HG03521 (cell line): ENCODE results near the gene MRPL45.
A peak's percentile ranks its signal among the peaks of the same experiment; 100 is the strongest.

Experiments
- ATAC-seq: cut with Tn5 transposase; IDR thresholded peaks from one replicate; pipeline ENCODE4 v1.9.1; 2021; ENCODE audit warnings: mild to moderate bottlenecking, moderate library complexity; ENCODE audit not compliant: unreplicated experiment

Gene MRPL45

DNA sequence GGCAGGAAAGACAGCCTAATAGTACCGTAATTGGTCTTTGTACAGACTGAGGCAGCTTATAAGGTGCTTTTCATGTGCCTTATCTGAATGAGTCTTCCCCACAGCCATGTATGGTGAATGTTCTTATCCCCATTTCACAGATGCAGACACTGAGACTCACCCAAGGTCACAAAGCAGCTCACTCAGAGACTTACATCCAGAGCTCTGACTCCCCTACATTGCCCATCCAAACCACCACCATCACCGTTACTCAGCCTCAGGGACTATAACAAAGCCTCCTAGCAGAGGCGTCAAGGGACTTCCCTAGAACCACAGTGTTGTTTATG lies 47.4 kb downstream of the MRPL45 start:
- no peak for ATAC-seq

DNA sequence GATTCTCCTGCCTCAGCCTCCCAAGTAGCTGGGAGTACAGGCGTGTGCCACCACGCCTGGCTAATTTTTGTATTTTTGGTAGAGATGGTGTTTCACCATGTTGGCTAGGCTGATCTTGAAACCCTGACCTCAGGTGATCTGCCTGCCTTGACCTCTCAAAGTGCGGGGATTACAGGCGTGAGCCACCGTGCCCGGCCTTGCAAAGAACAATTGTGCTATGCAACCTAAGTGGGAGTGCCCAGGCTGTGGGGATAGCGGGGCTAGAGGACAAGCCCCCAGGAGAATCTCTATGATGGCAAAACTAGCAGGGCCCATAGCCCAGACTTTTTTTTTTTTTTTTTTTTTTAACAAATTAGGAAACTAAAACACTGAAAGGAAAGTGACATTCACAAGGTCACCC lies 48.8 kb downstream of the MRPL45 start:
- ATAC-seq = no peak

DNA sequence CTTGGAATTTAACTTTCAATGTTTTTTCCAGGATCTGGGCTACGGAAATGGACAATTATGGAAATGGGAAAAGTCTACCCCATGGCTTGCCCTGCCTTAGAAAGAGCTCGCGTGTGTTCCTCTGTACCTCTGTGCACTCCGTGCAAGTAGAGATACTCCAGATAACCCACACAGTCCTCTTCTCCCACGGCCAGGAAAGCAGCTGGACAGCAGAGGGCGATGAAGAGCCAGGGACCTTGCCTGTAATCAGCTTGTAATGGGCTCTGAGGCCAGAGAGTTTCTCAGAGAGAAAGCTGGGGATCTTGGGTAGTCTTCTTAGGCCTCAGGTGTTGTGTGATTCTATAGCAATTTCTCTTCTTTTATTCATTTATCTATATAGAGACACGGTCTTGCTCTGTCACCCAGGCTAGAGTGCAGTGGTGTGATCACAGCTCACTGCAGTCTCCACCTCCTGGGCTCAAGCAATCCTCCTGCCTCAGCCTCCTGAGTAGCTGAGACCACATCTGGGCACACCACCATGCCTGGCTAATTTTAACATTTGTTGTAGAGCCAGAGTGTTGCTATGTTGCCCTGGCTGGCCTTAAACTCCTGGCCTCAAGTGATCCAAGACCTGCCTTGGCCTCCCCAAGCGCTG lies 52.2 kb downstream of the MRPL45 start:
- ATAC-seq = no peak

DNA sequence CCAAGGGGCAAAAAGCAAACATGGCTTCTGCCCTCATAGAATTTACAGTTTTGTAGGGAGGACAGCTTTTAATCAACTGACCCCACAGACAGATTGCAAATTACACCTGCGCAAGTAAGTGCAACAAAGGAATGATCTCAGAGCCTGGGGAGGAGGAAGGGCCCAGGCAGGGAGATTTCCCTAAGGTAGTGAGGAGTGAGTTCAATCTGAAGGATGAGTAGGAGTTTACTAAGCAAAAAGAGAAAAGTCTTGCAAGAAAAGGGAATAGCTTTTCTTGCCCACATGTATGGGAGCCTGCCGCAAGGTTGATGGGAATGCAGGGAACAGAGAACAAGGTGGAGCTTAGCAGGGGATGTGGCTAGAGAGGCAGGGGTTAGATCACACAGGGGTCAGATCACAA lies 53.1 kb downstream of the MRPL45 start:
- no peak for ATAC-seq

DNA sequence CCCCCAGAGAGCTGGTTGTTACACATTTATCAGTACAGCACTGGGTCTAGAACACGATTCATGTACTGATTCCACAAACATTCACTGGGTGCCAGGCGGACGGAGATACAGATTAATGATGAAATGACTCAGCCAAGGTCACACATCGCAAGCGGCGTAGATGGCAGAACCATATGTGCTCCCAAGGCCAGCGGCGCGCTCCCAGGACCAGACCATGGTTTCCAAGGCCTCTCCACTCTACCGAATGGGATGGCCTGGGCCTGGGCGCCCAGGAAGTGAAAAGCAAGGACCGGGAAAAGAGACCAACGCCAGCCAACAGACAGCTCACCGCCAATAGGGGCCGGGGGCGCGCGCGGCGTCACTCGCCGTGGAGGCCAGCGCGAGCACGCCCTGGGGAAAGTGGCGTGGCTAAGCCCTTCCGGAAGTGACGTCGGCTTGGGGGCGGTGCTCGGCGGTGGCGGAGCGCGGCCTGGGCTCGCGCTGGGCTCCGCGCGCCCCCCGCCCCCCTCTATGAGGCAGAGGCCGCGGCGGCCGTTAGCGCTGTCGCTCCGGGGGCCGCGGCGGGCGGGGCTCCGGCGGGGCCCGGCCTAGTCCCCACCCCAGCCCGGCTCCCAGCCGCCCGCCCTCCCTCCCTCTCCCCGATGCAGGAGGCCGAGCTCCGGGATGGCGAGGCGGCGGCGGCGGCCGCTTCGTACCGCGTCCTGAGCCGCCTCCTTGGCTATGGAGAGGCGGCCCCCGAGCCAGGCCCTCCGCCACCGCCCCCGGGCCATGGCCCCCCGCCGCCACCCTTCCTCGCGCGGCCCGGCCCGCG lies 54.6 kb downstream of the MRPL45 start, which contains the start of gene SOCS7:
SOCS7 (plus strand) TSS at position 433 of the 811 bp plus-strand sequence; CDS start at position 642, 209 bp downstream.
- peak; percentile 88 for ATAC-seq

DNA sequence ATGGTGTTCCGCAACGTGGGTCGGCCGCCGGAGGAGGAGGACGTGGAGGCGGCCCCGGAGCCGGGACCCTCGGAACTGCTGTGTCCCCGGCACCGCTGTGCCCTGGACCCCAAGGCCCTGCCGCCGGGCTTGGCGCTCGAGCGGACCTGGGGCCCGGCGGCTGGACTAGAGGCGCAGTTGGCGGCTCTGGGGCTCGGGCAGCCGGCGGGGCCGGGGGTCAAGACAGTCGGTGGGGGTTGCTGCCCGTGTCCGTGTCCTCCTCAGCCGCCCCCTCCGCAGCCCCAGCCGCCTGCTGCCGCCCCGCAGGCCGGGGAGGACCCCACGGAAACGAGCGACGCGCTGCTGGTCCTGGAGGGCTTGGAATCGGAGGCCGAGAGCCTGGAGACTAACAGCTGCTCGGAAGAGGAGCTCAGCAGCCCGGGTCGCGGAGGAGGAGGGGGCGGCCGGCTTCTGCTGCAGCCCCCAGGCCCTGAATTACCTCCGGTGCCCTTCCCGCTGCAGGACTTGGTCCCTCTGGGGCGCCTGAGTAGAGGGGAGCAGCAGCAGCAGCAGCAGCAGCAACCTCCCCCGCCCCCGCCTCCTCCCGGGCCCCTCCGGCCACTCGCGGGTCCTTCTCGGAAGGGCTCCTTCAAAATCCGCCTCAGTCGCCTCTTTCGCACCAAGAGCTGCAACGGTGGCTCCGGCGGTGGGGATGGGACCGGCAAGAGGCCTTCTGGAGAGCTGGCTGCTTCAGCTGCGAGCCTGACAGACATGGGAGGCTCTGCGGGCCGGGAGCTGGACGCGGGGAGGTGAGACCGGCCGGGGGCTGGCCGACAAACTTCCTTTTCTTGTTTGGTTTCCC lies 55.5 kb downstream of the MRPL45 start:
- ATAC-seq = no peak

DNA sequence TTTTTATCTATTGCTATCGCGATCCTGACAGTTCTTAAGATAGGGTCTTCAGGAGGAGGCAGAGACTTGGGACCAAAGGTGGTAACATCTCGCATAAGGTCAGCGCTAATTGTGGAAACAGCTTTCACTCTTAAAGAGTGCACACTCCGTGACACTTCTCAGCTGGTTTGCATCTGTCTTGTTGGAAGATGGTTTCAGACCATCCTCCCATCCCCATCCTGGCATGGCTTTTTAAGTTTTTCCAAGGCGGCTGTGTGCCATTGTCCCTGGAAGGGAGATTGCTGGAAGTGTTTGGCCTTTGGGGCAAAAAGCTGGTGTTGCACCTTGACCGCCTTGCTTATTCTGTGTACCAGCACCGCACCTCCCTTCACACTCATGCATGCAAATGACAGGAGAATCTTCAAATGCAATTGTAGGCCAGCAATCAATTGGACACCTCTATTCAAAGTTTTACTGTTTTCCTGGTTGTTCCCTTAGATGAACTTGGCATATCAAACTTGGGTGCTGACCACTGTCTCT lies 56.2 kb downstream of the MRPL45 start:
- no peak for ATAC-seq

DNA sequence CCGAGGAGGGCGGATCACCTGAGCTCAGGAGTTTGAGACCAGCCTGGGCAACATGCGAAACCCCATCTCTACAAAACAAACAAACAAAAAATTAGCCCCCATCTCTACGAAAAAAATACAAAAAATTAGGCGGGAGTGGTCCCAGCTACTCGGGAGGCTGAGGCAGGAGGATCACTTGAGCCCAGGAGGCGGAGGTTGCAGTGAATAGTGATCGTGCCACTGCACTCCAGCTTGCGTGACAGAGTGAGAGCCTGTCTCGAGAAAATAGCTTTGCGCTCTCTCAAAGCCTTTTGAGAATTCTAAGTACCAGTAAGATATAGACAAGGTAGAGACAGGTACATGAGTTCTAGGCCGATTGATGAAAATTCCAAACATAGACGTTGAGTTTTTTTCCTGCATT lies 56.7 kb downstream of the MRPL45 start:
- ATAC-seq = no peak

DNA sequence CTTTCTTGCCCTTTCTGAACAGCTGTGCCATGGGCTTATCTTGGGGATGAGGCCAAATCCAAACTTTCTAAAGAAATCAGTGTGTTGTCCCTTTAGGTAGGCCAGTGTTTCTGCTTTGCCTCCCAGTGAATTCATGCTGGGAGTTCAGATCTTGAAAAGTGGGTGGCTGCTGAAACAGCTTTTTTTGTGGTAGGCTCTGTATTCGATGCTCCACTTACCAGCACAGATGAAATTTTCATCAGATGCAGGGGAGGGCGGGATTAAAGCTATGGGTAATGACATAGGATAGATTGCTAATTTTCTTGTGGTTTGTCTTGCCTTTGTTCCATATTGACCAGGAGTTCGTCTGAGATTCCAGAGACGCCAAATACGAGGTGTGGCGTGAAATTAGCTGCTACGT lies 57.5 kb downstream of the MRPL45 start:
- no peak for ATAC-seq

DNA sequence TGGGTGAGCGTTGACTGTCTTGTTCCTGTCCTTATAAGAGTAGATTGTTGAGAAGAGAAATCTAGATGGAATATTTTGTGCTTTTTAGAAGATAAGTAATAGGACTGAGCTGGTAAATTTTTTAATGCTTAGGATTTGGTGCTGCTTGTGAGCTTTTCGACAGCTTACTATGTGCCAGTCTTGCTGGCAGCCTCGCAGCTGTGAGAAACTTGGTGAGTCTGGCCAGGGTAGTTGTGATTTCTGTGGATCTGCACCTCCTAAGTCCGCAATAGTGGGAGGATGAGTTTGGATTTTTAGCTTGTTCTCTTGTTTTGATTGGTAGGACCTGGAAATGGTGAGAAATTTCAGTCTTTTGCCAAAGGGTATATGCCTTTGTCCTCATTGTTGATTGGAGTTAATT lies 58.3 kb downstream of the MRPL45 start:
- ATAC-seq = no peak

DNA sequence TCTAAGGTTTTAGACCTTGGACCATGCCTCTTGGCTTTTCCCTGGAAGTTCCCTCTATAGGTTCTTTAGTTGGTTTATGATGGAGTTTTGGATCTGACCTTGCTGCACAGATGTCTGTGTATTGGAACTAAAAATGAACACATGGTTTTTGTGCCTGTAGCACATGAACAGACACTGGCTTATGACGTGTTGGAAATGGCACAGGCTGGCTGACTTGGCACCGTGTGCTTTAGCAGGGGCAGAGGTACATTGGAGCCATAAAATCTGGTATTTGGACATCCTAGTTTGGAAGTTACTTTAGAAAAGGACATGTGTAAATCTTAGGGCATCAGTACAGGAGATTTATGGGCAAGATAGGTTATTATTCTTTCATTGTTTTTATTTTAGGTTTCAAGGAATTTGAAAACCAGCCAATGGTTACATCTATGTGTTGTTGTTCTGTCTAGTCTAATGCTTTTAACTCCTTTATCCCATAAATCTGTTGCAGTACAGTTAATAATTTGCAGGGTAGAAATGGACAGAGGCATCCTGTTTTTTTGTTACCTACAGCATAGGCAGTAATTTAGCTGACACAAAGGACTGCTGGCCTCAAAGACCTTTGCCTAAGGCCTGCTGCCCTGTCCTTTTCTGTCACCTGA lies 60.6 kb downstream of the MRPL45 start:
- no peak for ATAC-seq

DNA sequence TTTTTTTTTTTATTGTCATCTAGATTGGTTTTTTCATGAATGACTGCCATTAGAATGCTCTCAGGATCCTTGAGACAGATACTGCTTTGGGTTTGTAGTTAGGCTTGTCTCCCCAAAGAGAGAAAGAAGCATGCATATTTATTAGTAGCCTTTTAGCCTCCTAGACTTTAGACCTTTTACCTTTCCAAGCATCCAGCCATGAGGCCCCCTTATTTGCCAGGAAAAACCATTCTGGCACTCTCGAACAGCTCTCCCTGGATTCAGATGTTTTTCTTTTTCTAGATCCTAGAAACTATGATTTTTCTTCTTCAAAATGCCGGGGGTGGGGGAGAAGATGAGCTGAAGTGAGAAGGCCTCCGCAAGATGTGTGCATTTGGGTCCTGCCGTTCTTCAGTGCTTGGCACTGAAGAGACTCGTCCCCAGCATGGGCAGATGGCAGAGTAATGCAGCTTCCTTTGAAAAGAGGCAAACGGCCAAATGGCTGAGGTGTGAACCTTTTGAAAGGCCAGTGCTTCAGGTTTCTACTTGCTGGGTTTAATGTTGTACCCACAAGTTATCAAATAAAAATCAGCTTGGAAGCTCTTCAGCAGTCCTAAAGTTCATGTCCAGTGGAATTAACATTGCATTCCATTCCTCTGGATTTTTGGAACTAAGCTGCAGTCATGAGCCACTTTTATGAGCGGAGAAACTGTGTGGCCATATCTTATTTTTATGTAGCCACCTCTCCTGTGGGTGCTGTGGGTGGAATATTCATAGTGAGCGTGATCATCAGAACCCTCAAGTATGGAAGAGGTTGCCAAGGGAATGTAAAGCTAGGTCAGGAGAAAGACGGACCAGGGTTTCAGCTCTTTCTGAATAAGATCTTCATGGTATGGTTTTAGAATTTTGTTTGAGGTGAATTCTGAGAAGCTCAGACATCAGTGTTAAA lies 61.9 kb downstream of the MRPL45 start:
- no peak for ATAC-seq

DNA sequence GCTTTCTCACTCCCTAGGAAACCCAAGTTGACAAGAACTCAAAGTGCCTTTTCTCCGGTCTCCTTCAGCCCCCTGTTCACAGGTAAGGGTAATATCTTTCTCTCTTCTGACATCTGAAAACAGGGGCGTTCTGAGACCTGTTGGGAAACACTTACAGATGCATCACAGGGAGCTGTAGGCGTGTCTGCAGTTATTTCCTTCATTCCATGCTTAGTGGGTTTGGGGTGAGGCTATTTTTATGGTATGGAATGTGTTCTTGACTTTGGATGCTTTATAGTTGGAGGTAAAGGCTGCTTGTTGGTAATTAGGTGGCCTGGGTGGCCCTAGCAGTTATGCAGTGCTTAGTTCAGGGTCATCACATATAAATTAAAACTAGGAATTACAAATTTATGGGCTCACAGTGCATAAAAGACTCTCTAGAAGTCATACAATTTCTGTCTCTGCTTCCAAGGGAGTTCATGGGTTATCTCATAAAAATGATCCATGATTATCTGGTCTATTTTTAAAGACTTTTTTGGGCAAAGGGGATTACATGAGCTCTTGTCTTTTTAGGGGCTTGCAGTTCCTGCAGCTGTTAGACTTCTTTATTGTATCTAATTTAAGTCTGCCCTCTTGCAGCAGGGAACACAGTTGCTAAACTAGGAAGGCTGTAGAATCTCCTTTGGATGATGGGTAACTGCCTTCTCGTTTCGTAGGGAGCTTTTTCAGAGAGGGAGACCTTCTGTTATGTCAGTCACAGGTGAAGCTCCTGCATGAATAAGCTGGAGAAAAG lies 64.9 kb downstream of the MRPL45 start:
- no peak for ATAC-seq

DNA sequence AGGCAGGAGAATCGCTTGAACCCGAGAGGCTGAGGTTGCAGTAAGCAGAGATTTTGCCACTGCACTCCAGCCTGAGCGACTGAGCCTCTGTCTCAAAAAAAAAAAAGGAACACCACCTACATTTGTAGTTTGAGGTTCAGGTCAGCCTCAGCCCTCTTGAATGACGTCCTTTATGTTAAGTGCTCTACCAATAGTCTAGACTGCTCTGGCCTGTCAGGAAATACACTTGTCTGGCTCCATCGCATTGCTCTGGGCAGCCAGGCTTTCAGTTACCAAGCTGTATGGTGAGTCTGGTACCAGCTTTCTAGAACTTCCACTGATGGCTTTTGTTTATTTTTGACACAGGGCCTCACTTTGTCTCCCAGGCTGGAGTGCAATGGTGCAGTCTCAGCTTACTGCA lies 66.0 kb downstream of the MRPL45 start:
- no peak for ATAC-seq

DNA sequence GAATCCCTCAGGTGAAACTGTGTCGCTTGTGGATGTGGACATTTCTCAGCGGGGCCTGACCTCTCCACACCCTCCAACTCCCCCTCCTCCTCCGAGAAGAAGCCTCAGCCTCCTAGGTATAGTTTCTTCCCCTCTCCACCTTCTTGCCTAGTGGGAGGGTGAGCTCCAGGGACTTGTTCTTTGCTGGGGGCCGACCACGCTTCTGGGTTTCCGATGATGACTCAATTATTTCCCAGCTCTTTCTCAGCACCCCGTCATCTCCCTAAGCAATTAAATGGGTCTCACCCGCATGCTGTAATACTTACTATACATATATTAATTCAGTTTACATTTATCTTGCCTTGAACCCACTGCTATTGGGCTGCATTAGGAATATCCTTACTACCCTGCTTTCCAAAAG lies 67.8 kb downstream of the MRPL45 start:
- no peak for ATAC-seq

DNA sequence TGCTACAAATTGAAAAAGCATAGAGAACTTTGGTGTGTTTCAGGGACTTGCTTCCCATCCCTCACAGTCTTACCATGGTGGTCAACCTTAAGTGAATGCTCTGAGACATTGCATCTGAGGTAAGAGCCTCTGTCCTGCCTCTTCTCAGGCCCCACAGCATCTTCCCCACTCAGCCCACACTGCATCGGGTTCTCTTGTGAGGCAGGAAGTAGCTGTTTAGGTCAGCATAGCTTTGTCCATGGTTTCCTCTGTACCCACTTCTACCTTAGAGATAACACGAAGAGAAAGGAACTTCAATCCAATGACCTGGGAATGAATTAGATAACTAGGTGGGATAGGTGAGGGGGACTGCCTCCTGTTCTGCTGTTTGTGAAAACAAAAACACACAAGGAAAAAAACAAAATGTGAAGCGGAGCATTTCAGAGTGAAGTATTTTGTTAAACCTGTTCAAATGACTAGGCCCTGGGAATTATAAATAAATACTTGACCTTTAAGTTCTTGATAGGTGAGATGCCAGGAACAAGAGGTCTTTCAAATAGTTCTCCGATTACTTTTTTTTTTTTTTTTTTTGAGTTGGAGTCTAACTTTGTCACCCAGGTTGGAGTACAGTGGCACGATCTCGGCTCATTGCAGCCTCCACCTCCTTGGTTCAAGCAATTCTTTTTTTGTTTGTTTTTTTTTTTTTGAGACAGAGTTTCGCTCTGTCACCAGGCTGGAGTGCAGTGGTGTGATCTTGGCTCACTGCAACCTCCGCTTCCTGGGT lies 72.3 kb downstream of the MRPL45 start:
- ATAC-seq = no peak
